PC-3 (cell line): ENCODE data around the gene CDH22. TPM values are rescaled to one million over a fixed set of nuclear protein-coding genes. Genes with fewer than 3 reads are reported as not detected.

Experiments
- ATAC-seq: fragments of 200-7000 bp; cut with Tn5 transposase; 2 replicates; pipeline ENCODE4 v1.9.1; 2020; ENCODE audit warnings: mild to moderate bottlenecking, moderate library complexity
- BruUV-seq: library from RNA; stranded (reverse); fragments of 400-500 nt; replicated peaks from 2 replicates; lab custom pipeline; 2021; lab: Mats Ljungman, UMichigan
- CTCF ChIA-PET: fragments of 300-600 bp; sonication (Branson Sonifier 250); formaldehyde crosslinking; loops from one replicate; lab custom pipeline; 2022; ENCODE audit warnings: antibody characterized with exemption; lab: Charles Lee
- POLR2A ChIA-PET: fragments of 300-600 bp; sonication (Branson Sonifier 250); formaldehyde crosslinking; loops from one replicate; lab custom pipeline; 2022; ENCODE audit warnings: antibody characterized with exemption; ENCODE audit not compliant: unreplicated experiment; lab: Charles Lee
- DNase-seq: peaks from one replicate; pipeline ENCODE4 v3.0.0-alpha.2; 2015
- H2AFZ ChIP-seq: fragments of 300-600 bp; sonication (generic); 2 replicates; pipeline ENCODE4 v1.6.0; 2016; ENCODE audit warnings: antibody characterized with exemption, low read length
- H3F3A ChIP-seq: fragments of 300-600 bp; sonication (generic); one replicate; pipeline ENCODE4 v1.6.0; 2017; ENCODE audit warnings: antibody characterized with exemption, low read length, control low read depth, mild to moderate bottlenecking; ENCODE audit not compliant: unreplicated experiment
- H3K27ac ChIP-seq: fragments of 300-600 bp; sonication (generic); 2 replicates; pipeline ENCODE4 v1.5.1; 2016; ENCODE audit warnings: mild to moderate bottlenecking, low read length
- H3K27me3 ChIP-seq: fragments of 300-600 bp; sonication (generic); 2 replicates; pipeline ENCODE4 v1.6.1; 2016; ENCODE audit warnings: low read length, mixed read lengths
- H3K36me3 ChIP-seq: fragments of 300-600 bp; sonication (generic); 2 replicates; pipeline ENCODE4 v1.6.1; 2016; ENCODE audit warnings: low read depth, mixed run types, low read length, mixed read lengths
- H3K4me1 ChIP-seq: fragments of 300-600 bp; sonication (generic); 2 replicates; pipeline ENCODE4 v1.5.1; 2016; ENCODE audit warnings: low read length; ENCODE audit not compliant: insufficient read depth
- H3K4me2 ChIP-seq: fragments of 300-600 bp; sonication (generic); 2 replicates; pipeline ENCODE4 v1.6.0; 2016; ENCODE audit warnings: low read length
- H3K4me3 ChIP-seq: fragments of 300-600 bp; sonication (generic); 2 replicates; pipeline ENCODE4 v1.5.1; 2016; ENCODE audit warnings: mild to moderate bottlenecking, low read length, mixed read lengths
- H3K79me2 ChIP-seq: fragments of 300-600 bp; sonication (generic); 2 replicates; pipeline ENCODE4 v1.6.1; 2017; ENCODE audit warnings: low read length, mixed read lengths
- H3K9ac ChIP-seq: fragments of 300-600 bp; sonication (generic); 2 replicates; pipeline ENCODE4 v1.6.0; 2016; ENCODE audit warnings: mild to moderate bottlenecking, low read length
- H3K9me2 ChIP-seq: fragments of 300-600 bp; sonication (generic); replicated peaks from 2 replicates; pipeline ENCODE4 v1.6.1; 2016; ENCODE audit warnings: mixed run types, low read length, mixed read lengths
- H3K9me3 ChIP-seq: fragments of 300-600 bp; sonication (generic); 2 replicates; pipeline ENCODE4 v1.6.1; 2016; ENCODE audit warnings: low read length, mixed read lengths
- H4K20me1 ChIP-seq: fragments of 300-600 bp; sonication (generic); 2 replicates; pipeline ENCODE4 v1.6.1; 2016; ENCODE audit warnings: low read length, mixed read lengths
- CTCF ChIP-seq: fragments of 300-600 bp; sonication (generic); conservative IDR thresholded peaks from 2 replicates; pipeline ENCODE4 v1.5.1; 2017; ENCODE audit warnings: antibody characterized with exemption, low read depth, mild to moderate bottlenecking, low read length
- EZH2 ChIP-seq: fragments of 300-600 bp; sonication (generic); IDR thresholded peaks from one replicate; pipeline ENCODE4 v1.6.1; 2017; ENCODE audit warnings: antibody characterized with exemption, mild to moderate bottlenecking, low read length; ENCODE audit not compliant: unreplicated experiment
- EZH2phosphoT487 ChIP-seq: fragments of 300-600 bp; sonication (generic); IDR thresholded peaks from 2 replicates; pipeline ENCODE4 v1.6.1; 2018; ENCODE audit warnings: mild to moderate bottlenecking, antibody characterized with exemption, low read length, borderline replicate concordance
- intact Hi-C: fragments of 100-400 bp; cut with micrococcal nuclease; formaldehyde crosslinking; loops from 2 replicates; pipeline ENCODE4 v1.9.0; 2023
- total RNA-seq: library from RNA; depleted of rRNA; stranded (reverse); fragments of >200 nt; gene quantifications from 2 replicates; pipeline ENCODE4 v1.2.3, GENCODE V29; 2014

Gene CDH22
- total RNA-seq, 1 experiment from 2014 or later = not detected

GRCh38 chr20:46145713-46146112 is 162.6 kb downstream of the CDH22 start:
- intact Hi-C loops = no loop called here
- CTCF ChIA-PET = no interaction called here

GRCh38 chr20:46144432-46145025 is 163.8 kb downstream of the CDH22 start:
- ChIA-PET POLR2A (no interaction called here), CTCF (no interaction called here)
- TF ChIP-seq EZH2phosphoT487 (no peak), EZH2 (no peak), CTCF (no peak)

More at GRCh38 chr20:46145713-46146112, 162.6 kb downstream of the CDH22 start:
- Histone ChIP-seq H3K4me1 (no peaks in the 10 kb centered on the region), H3K27ac (no peak overlapping the region), H4K20me1 (no peaks in the 10 kb centered on the region), H3K36me3 (no peaks in the 10 kb centered on the region), H3F3A (no peaks in the 10 kb centered on the region), H3K27me3 (peaks cover 24% of the 10 kb centered on the region), H3K9me2 (no peaks in the 10 kb centered on the region), H3K4me3 (no peak overlapping the region), H3K79me2 (no peaks in the 10 kb centered on the region), H2AFZ (no peak overlapping the region), H3K9me3 (no peaks in the 10 kb centered on the region), H3K4me2 (no peak overlapping the region), H3K9ac (no peak overlapping the region)
- no TSS peak for BruUV-seq
- DNase-seq (no peak), ATAC-seq (no peak)
- TF ChIP-seq EZH2phosphoT487 = no peak
- TF ChIP-seq EZH2 = no peak
- no peak for TF ChIP-seq CTCF
- POLR2A ChIA-PET = no interaction called here

GRCh38 chr20:46142124-46142523 is 166.2 kb downstream of the CDH22 start:
- Histone ChIP-seq H3K27me3 (peaks cover 59% of the 10 kb centered on the region), H3K4me3 (no peak overlapping the region), H3K36me3 (no peaks in the 10 kb centered on the region), H3K9me2 (no peaks in the 10 kb centered on the region), H3K9me3 (no peaks in the 10 kb centered on the region), H3F3A (no peaks in the 10 kb centered on the region), H3K27ac (no peak overlapping the region), H2AFZ (no peak overlapping the region), H3K9ac (no peak overlapping the region), H3K79me2 (no peaks in the 10 kb centered on the region), H4K20me1 (no peaks in the 10 kb centered on the region), H3K4me1 (no peaks in the 10 kb centered on the region), H3K4me2 (no peak overlapping the region)
- intact Hi-C loops = no loop called here
- POLR2A ChIA-PET = no interaction called here
- ATAC-seq = no peak
- no peak for DNase-seq
- TF ChIP-seq CTCF (no peak), EZH2 (no peak), EZH2phosphoT487 (no peak)
- BruUV-seq = no TSS peak
- CTCF ChIA-PET = no interaction called here

More at GRCh38 chr20:46144432-46145025, 163.8 kb downstream of the CDH22 start:
- Histone ChIP-seq H3K27me3 (peaks cover 36% of the 10 kb centered on the region), H4K20me1 (no peaks in the 10 kb centered on the region), H3F3A (no peaks in the 10 kb centered on the region), H3K9ac (no peak overlapping the region), H3K27ac (no peak overlapping the region), H3K79me2 (no peaks in the 10 kb centered on the region), H3K4me3 (no peak overlapping the region), H3K4me1 (no peaks in the 10 kb centered on the region), H3K9me3 (no peaks in the 10 kb centered on the region), H2AFZ (no peak overlapping the region), H3K36me3 (no peaks in the 10 kb centered on the region), H3K9me2 (no peaks in the 10 kb centered on the region), H3K4me2 (no peak overlapping the region)
- DNase-seq (no peak), ATAC-seq (no peak)
- intact Hi-C loops = no loop called here
- no TSS peak for BruUV-seq
